H1 (cell line): Measurements from ENCODE around the gene REPIN1. TPM values are rescaled to one million over a fixed set of nuclear protein-coding genes. Genes with fewer than 3 reads are reported as not detected.
A peak's percentile ranks its signal among the peaks of the same experiment; 100 is the strongest.

Experiments
- CTCF ChIA-PET: fragments of 300-600 bp; sonication (Branson Sonifier 250); formaldehyde crosslinking; loops from one replicate; lab custom pipeline; 2021; ENCODE audit not compliant: partially characterized antibody; lab: Charles Lee
- POLR2A ChIA-PET: fragments of 300-600 bp; sonication (Branson Sonifier 250); formaldehyde crosslinking; loops from one replicate; lab custom pipeline; 2021; ENCODE audit warnings: inconsistent platforms; ENCODE audit not compliant: partially characterized antibody; lab: Charles Lee
- DNase-seq, 2 experiments: peaks; one replicate each; pipeline versions ENCODE4 v3.0.0 to v3.0.0-alpha.2; 2010 to 2022; ENCODE audit warnings: low spot score in 2 of 2, low read depth in 1 of 2, mixed read lengths in 1 of 2
- FAIRE-seq: peaks from 2 replicates; lab custom pipeline; 2011; peaks lifted over from hg19 to GRCh38; lab: Jason Lieb, UNC
- H2AFZ ChIP-seq: 2 replicates; pipeline ENCODE4 v1.8.1; 2012; ENCODE audit warnings: low read length, inconsistent platforms
- H2AK5ac ChIP-seq: 2 replicates; pipeline ENCODE4 v1.6.1; 2013; ENCODE audit warnings: low read depth, low read length
- H2BK120ac ChIP-seq: replicated peaks from 2 replicates; pipeline ENCODE3; 2013; ENCODE audit warnings: low read depth, low read length, inconsistent platforms
- H2BK12ac ChIP-seq: 2 replicates; pipeline ENCODE4 v1.6.1; 2013; ENCODE audit warnings: low read depth, low read length
- H2BK15ac ChIP-seq: 2 replicates; pipeline ENCODE4 v1.6.1; 2013; ENCODE audit warnings: low read length
- H2BK20ac ChIP-seq: 2 replicates; pipeline ENCODE4 v1.6.1; 2013; ENCODE audit warnings: low read length
- H2BK5ac ChIP-seq: 2 replicates; pipeline ENCODE4 v1.6.1; 2013; ENCODE audit warnings: low read depth, low read length
- H3K14ac ChIP-seq: 2 replicates; pipeline ENCODE4 v1.6.1; 2013; ENCODE audit warnings: inconsistent platforms; ENCODE audit not compliant: insufficient read length
- H3K18ac ChIP-seq: 2 replicates; pipeline ENCODE4 v1.6.1; 2013; ENCODE audit warnings: low read length; ENCODE audit errors: extremely low read depth
- H3K23ac ChIP-seq: 2 replicates; pipeline ENCODE4 v1.6.1; 2013; ENCODE audit warnings: inconsistent platforms; ENCODE audit not compliant: insufficient read length
- H3K23me2 ChIP-seq: 2 replicates; pipeline ENCODE4 v1.6.1; 2013; ENCODE audit warnings: low read depth, low read length
- H3K27ac ChIP-seq: 2 replicates; pipeline ENCODE4 v1.6.1; 2011; ENCODE audit warnings: low read depth, low read length, inconsistent platforms
- H3K27me3 ChIP-seq, 4 experiments: replicated peaks in 1 of 4; 1 replicate in 1 of 4; 2 replicates in 3 of 4; pipeline versions ENCODE4 v1.6.1 to v1.8.1; 2011 to 2013; ENCODE audit warnings: low read length in 3 of 4, mild to moderate bottlenecking in 3 of 4, inconsistent platforms in 2 of 4, mixed read lengths in 2 of 4, moderate library complexity in 1 of 4; ENCODE audit not compliant: control insufficient read depth in 3 of 4, insufficient read depth in 3 of 4; ENCODE audit errors: extremely low read depth in 1 of 4
- H3K36me3 ChIP-seq, 4 experiments: 2 replicates each; pipeline versions ENCODE4 v1.6.1 to v1.8.1; 2011 to 2013; ENCODE audit warnings: mild to moderate bottlenecking in 4 of 4, low read length in 3 of 4, moderate library complexity in 2 of 4, control low read depth in 1 of 4, inconsistent platforms in 1 of 4; ENCODE audit not compliant: insufficient read depth in 4 of 4, control insufficient read depth in 2 of 4
- H3K4ac ChIP-seq: replicated peaks from 2 replicates; pipeline ENCODE3; 2013; ENCODE audit warnings: low read length, low read depth, mixed read lengths, inconsistent platforms; ENCODE audit not compliant: insufficient read length
- H3K4me1 ChIP-seq, 4 experiments: replicated peaks in 1 of 4; 1 replicate in 1 of 4; 2 replicates in 3 of 4; pipeline versions ENCODE4 v1.6.1 to v1.8.1; 2011 to 2013; ENCODE audit warnings: low read length in 3 of 4, inconsistent platforms in 2 of 4, mixed read lengths in 1 of 4; ENCODE audit not compliant: insufficient read depth in 4 of 4, control insufficient read depth in 3 of 4
- H3K4me2 ChIP-seq, 2 experiments: 2 replicates each; pipeline versions ENCODE4 v1.6.1 to v1.8.1; 2011 to 2013; ENCODE audit warnings: low read depth in 2 of 2, low read length in 2 of 2, control low read depth in 1 of 2, inconsistent platforms in 1 of 2, mild to moderate bottlenecking in 1 of 2; ENCODE audit not compliant: insufficient read depth in 1 of 2
- H3K4me3 ChIP-seq, 4 experiments: fragments of 200-600, 300-600 bp in 1 of 4; sonication (generic), shearing (Covaris generic), sonication (Bioruptor Twin) in 1 of 4; 2 replicates each; pipeline versions ENCODE4 v1.5.1 to v1.8.1; 2011 to 2016; ENCODE audit warnings: low read length in 4 of 4, low read depth in 3 of 4, control low read depth in 2 of 4, inconsistent platforms in 2 of 4, mild to moderate bottlenecking in 2 of 4, mixed read lengths in 1 of 4, moderate library complexity in 1 of 4; ENCODE audit not compliant: insufficient read depth in 2 of 4; ENCODE audit errors: extremely low read depth in 1 of 4
- H3K56ac ChIP-seq: replicated peaks from 2 replicates; pipeline ENCODE3; 2013; ENCODE audit warnings: low read depth, mild to moderate bottlenecking, mixed read lengths, low read length, inconsistent platforms; ENCODE audit not compliant: insufficient read length
- H3K79me1 ChIP-seq: 2 replicates; pipeline ENCODE4 v1.6.1; 2013; ENCODE audit warnings: low read depth, low read length, control low read depth
- H3K79me2 ChIP-seq, 2 experiments: 2 replicates each; pipeline versions ENCODE4 v1.6.1 to v1.8.1; 2012 to 2013; ENCODE audit warnings: low read length in 2 of 2, mild to moderate bottlenecking in 2 of 2, inconsistent platforms in 1 of 2; ENCODE audit not compliant: insufficient read depth in 2 of 2, control insufficient read depth in 1 of 2
- H3K9ac ChIP-seq, 4 experiments: replicated peaks in 1 of 4; 1 replicate in 1 of 4; 2 replicates in 3 of 4; pipeline versions ENCODE4 v1.6.1 to v1.8.1; 2011 to 2013; ENCODE audit warnings: low read depth in 3 of 4, low read length in 3 of 4, control low read depth in 2 of 4, mild to moderate bottlenecking in 2 of 4, moderate library complexity in 2 of 4, inconsistent platforms in 1 of 4; ENCODE audit errors: extremely low read depth in 1 of 4
- H3K9me3 ChIP-seq, 2 experiments: 2 replicates each; pipeline versions ENCODE4 v1.6.1 to v1.8.1; 2012 to 2013; ENCODE audit warnings: mild to moderate bottlenecking in 2 of 2, moderate library complexity in 2 of 2, control low read depth in 1 of 2, inconsistent platforms in 1 of 2, low read depth in 1 of 2, low read length in 1 of 2, mixed read lengths in 1 of 2; ENCODE audit not compliant: insufficient read depth in 2 of 2
- H4K20me1 ChIP-seq, 2 experiments: replicated peaks in 1 of 2; 2 replicates each; pipeline versions ENCODE3 to v1.8.1; 2011 to 2013; ENCODE audit warnings: inconsistent platforms in 2 of 2, low read length in 2 of 2, mild to moderate bottlenecking in 1 of 2; ENCODE audit not compliant: insufficient read depth in 2 of 2, control insufficient read depth in 1 of 2
- H4K5ac ChIP-seq: 2 replicates; pipeline ENCODE4 v1.6.1; 2013; ENCODE audit warnings: low read length, low read depth, mixed read lengths, inconsistent platforms; ENCODE audit not compliant: insufficient read length
- H4K8ac ChIP-seq: 2 replicates; pipeline ENCODE4 v1.8.0; 2013; ENCODE audit warnings: mild to moderate bottlenecking, moderate library complexity, low read length, inconsistent platforms; ENCODE audit not compliant: insufficient read depth; ENCODE audit errors: extremely low read depth
- H4K91ac ChIP-seq: replicated peaks from 2 replicates; pipeline ENCODE3; 2013; ENCODE audit warnings: low read length, mixed read lengths, inconsistent platforms; ENCODE audit not compliant: insufficient read length
- MAFK ChIP-seq: IDR thresholded peaks from 2 replicates; pipeline ENCODE4 v1.6.1; 2012; ENCODE audit warnings: low read depth, mild to moderate bottlenecking, improper control_type of control experiment, low read length
- POLR2A ChIP-seq, 2 experiments: IDR thresholded peaks; 1 replicate in 1 of 2; 2 replicates in 1 of 2; pipeline ENCODE4 v1.6.1; 2011; ENCODE audit warnings: low read depth in 2 of 2, low read length in 2 of 2, mild to moderate bottlenecking in 2 of 2; ENCODE audit errors: control extremely low read depth in 1 of 2
- POLR2AphosphoS5 ChIP-seq: IDR thresholded peaks from 2 replicates; pipeline ENCODE4 v1.6.1; 2011; ENCODE audit warnings: low read depth, low read length
- WGBS, 2 experiments: shearing (Covaris generic) in 1 of 2; methylation state at CpG; one replicate each; pipeline versions ENCODE4 v1.1.6 to v1.1.7; 2013 to 2015; ENCODE audit warnings: low lambda C conversion rate in 2 of 2, mixed read lengths in 2 of 2, inconsistent platforms in 1 of 2, low coverage in 1 of 2, missing lambda C conversion rate in 1 of 2; ENCODE audit not compliant: insufficient replicate concordance in 2 of 2, insufficient coverage in 1 of 2, insufficient read length in 1 of 2; ENCODE audit errors: extremely low coverage in 1 of 2, missing lambda C conversion rate in 1 of 2; 5-methylcytosine and 5-hydroxymethylcytosine counted together
- polyA plus RNA-seq, 7 experiments: library from polyadenylated mRNA; depleted of rRNA in 3 of 7; stranded (reverse) in 5 of 7; unstranded in 2 of 7; fragments of >200 nt in 5 of 7; fragments of 200-250 nt in 2 of 7; gene quantifications; 1 replicate in 5 of 7; 2 replicates in 1 of 7; 4 replicates in 1 of 7; pipeline versions ENCODE4 v1.2.1 to v1.2.3, GENCODE V29; 2011 to 2013; ENCODE audit warnings: missing spikeins in 2 of 7, mixed read lengths in 2 of 7
- total RNA-seq: library from RNA; stranded (reverse); fragmentation: NEBNext Ultra II Directional; extraction: Animal tissue kit (Norgen Biotek cat#: 25700); gene quantifications from 2 replicates; pipeline ENCODE4 v1.2.1, GENCODE V29; 2021

REPIN1 gene
- total and polyA plus RNA-seq, 2 of the 8 experiments (the other 6 are each of a cell fraction or from before 2014, with no cell fraction given), result 98.6 to 125 TPM

DNA sequence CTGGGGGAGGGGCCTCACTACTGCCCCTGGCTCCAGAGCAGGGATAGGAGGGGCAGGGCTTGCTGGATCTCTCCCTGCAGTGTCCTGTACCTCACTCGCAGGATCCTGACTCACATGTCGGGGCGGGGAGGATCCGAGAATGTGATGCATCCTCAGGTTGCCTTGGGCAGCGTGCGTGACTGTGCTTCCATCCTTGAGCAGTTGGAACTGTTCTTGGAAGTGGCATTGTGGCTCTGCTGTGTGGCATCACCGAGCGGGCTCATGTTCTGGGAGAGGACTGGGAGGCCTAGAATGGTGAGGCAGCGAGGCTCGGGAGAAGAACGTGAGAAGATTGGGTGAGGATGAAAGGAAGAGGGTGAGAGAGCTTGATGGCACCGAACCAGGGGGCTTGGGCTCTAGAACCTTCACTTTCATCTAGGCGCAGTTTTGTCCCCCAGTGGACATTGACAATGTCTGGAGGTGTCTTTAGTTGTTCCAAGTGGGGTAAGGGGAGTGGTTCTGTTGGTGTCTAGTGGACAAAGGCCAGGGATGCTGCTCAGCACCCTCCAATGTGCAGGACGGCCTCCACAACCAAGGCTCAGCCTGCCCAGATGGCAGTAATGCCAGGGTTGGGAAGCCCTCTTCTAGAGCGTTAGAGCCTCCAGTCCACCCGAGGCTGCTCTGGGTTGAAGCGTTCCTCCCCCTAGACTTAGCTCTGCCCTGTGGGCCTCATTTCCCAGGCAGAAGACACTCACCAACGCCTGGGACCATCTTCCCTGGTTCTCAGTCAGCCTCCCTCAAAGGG lies 35.6 kb upstream of the REPIN1 start:
- Histone ChIP-seq H3K18ac (0 out of 2 replicates have a peak overlapping the region, but pooled peaks have one; percentile 2), H4K8ac (no peak overlapping the region), H4K20me1 (peaks cover 2 to 3% of the 10 kb centered on the region in 2 experiments), H4K5ac (peak overlapping the region; percentile 33), H3K9me3 (no peaks in the 10 kb centered on the region), H3K14ac (no peak overlapping the region), H2BK15ac (peak overlapping the region; percentile 54; the same call in 1 of the 2 replicates), H4K91ac (peak overlapping the region; percentile 51), H3K23ac (no peak overlapping the region), H3K27me3 (0 out of 7 replicates have a peak, but pooled peaks cover 0 to 2% (median 0%) of the 10 kb centered on the region in 4 experiments), H2BK5ac (no peak overlapping the region), H2BK120ac (no peak overlapping the region), H3K9ac (no peak overlapping the region), H3K79me2 (peaks cover 0 to 7% of the 10 kb centered on the region in 2 experiments; a peak in 1 of 4 replicates), H3K79me1 (peaks cover 2% of the 10 kb centered on the region; the same call in 1 of the 2 replicates), H3K56ac (no peak overlapping the region), H2AFZ (no peak overlapping the region), H2BK12ac (peak overlapping the region; percentile 56; the same call in 1 of the 2 replicates), H3K4me3 (no peak overlapping the region), H2AK5ac (peak overlapping the region; percentile 95), H3K4me1 (peaks cover 22 to 54% (median 37%) of the 10 kb centered on the region in 4 experiments), H3K4ac (no peak overlapping the region)
- 90% methylated on average over 18 of the region's 18 CpGs; no CpG with 5 or more reads in 1 of the 2 experiments for WGBS, 2 experiments
- ChIA-PET POLR2A (no interaction called here), CTCF (no interaction called here)
- DNase-seq, result no peak
- TF ChIP-seq POLR2A (IDR thresholded peaks at IDR 0.05; ENCODE audit: control extremely low read depth in 1 of 2, low read depth in 2 of 2, low read length in 2 of 2) (peak in 1 of 2 experiments; percentile 6; a peak in 1 of 3 replicates), POLR2AphosphoS5 (peak; percentile 19; the same call in 1 of the 2 replicates), MAFK (no peak)
- TF ChIP-seq, all 59 proteins: peak for 2
- Histone ChIP-seq H3K4me2 (no peak overlapping the region), H3K23me2 (no peaks in the 10 kb centered on the region), H3K27ac (no peak overlapping the region), H3K36me3 (peaks cover 2 to 16% (median 9%) of the 10 kb centered on the region in 4 experiments; a peak in 7 of 8 replicates), H2BK20ac (peak overlapping the region; percentile 13; the same call in 1 of the 2 replicates)
- FAIRE-seq, result no peak
